Common myeloid progenitor, CD34-positive (primary cell): Measurements from ENCODE around the gene TTI1.
A peak's percentile ranks its signal among the peaks of the same experiment; 100 is the strongest.

Experiments used
- CTCF ChIA-PET: fragments of 350-600 bp; sonication (Branson Sonifier 250); formaldehyde crosslinking; loops from one replicate; lab custom pipeline; 2021; ENCODE audit warnings: antibody characterized with exemption; lab: Charles Lee
- POLR2A ChIA-PET: fragments of 350-600 bp; sonication (Branson Sonifier 250); formaldehyde crosslinking; loops from one replicate; lab custom pipeline; 2021; ENCODE audit warnings: antibody characterized with exemption; lab: Charles Lee
- DNase-seq, 3 donors: peaks; one replicate each; pipeline versions ENCODE4 v3.0.0 to v3.0.0-alpha.2; 2013
- H3K27ac ChIP-seq, 2 experiments: 1 replicate in 1 of 2; 2 replicates in 1 of 2; pipeline ENCODE4 v1.7.0; 2013; ENCODE audit warnings: inconsistent platforms in 2 of 2, low read length in 2 of 2, mild to moderate bottlenecking in 2 of 2, low read depth in 1 of 2, moderate library complexity in 1 of 2; ENCODE audit not compliant: severe bottlenecking in 2 of 2, insufficient read depth in 1 of 2, poor library complexity in 1 of 2
- H3K27me3 ChIP-seq, 5 experiments: replicated peaks in 2 of 5; 1 replicate in 3 of 5; 2 replicates in 2 of 5; pipeline versions ENCODE4 v1.6.1 to v1.7.0; 2013; ENCODE audit warnings: low read length in 4 of 5, mild to moderate bottlenecking in 2 of 5, moderate library complexity in 2 of 5, inconsistent platforms in 1 of 5; ENCODE audit not compliant: insufficient read depth in 5 of 5, control insufficient read depth in 4 of 5
- H3K36me3 ChIP-seq, 4 experiments: 1 replicate in 2 of 4; 2 replicates in 2 of 4; pipeline versions ENCODE4 v1.6.1 to v1.7.0; 2013; ENCODE audit warnings: low read length in 3 of 4, control low read depth in 1 of 4, mild to moderate bottlenecking in 1 of 4; ENCODE audit not compliant: control insufficient read depth in 4 of 4, insufficient read depth in 4 of 4
- H3K4me1 ChIP-seq, 4 experiments: 1 replicate in 3 of 4; 2 replicates in 1 of 4; pipeline versions ENCODE4 v1.6.1 to v1.7.1; 2013; ENCODE audit warnings: low read length in 3 of 4, mild to moderate bottlenecking in 3 of 4, control low read depth in 1 of 4, inconsistent platforms in 1 of 4, moderate library complexity in 1 of 4; ENCODE audit not compliant: control insufficient read depth in 4 of 4, insufficient read depth in 4 of 4; ENCODE audit errors: control extremely low read depth in 1 of 4
- H3K4me3 ChIP-seq, 7 experiments: 1 replicate in 4 of 7; 2 replicates in 3 of 7; pipeline versions ENCODE4 v1.5.1 to v1.7.0; 2013; ENCODE audit warnings: mild to moderate bottlenecking in 7 of 7, low read length in 6 of 7, moderate library complexity in 6 of 7, inconsistent platforms in 2 of 7, low read depth in 2 of 7, control low read depth in 1 of 7; ENCODE audit not compliant: insufficient read depth in 4 of 7, control insufficient read depth in 1 of 7; ENCODE audit errors: extremely low read depth in 1 of 7
- H3K9me3 ChIP-seq, 5 experiments: 1 replicate in 4 of 5; 2 replicates in 1 of 5; pipeline versions ENCODE4 v1.6.1 to v1.7.1; 2013; ENCODE audit warnings: low read length in 4 of 5, mild to moderate bottlenecking in 2 of 5, inconsistent platforms in 1 of 5, low read depth in 1 of 5, moderate library complexity in 1 of 5; ENCODE audit not compliant: control insufficient read depth in 4 of 5, insufficient read depth in 2 of 5; ENCODE audit errors: control extremely low read depth in 1 of 5
- WGBS: methylation state at CpG from one replicate; pipeline ENCODE4 v1.1.5; 2013; ENCODE audit not compliant: insufficient coverage; 5-methylcytosine and 5-hydroxymethylcytosine counted together

TTI1 gene

DNA sequence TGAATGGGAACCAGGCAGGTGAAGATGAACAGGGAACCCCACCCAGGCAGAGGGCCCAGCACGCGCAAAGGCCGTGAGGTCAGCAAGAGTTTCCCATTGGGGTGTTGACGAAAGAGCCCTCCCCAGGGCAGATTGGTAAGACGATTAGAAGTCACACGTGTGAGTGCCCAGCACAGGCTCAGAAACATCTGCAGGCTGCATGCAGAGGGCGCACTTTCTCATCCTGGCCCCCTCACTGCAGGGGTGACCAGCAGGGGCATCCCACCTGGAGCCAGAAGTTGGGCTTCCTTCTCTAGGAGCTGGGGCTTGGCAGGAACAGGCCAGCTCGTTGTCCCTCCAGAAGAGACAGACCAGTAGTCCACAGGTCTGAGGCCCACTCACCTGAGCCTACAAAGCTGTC lies 91.9 kb downstream of the TTI1 start:
- no peak overlapping the region for H3K4me3 ChIP-seq
- no peaks in the 10 kb centered on the region for H3K9me3 ChIP-seq
- DNase-seq, result peak in 2 of 3 donors; percentile 1 to 14
- POLR2A ChIA-PET, result no interaction called here
- H3K27me3 ChIP-seq, result no peaks in the 10 kb centered on the region
- 92% methylated on average over 8 of the region's 8 CpGs for WGBS
- H3K4me1 ChIP-seq, result no peaks in the 10 kb centered on the region
- H3K27ac ChIP-seq, result no peak overlapping the region
- CTCF ChIA-PET, result no interaction called here
- no peaks in the 10 kb centered on the region for H3K36me3 ChIP-seq

DNA sequence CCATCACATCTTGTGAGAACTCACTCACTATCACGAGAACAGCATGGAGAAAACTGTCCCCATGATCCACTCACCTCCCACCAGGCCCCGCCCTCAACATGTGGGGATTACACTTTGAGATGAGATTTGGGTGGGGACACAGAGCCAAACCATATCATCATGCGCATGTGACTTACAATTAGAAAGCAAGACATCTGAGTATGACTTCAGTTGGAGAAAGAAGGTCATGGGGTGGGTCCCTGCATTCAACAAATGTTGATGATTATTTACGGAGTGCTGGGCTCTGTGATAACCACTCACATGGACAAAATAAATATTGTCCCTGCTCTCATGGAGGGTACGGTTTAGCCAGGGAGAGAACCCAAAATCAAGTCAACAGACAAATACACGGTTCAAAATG lies 92.4 kb downstream of the TTI1 start:
- Histone ChIP-seq H3K4me3 (no peak overlapping the region), H3K27ac (no peak overlapping the region), H3K9me3 (no peaks in the 10 kb centered on the region), H3K36me3 (no peaks in the 10 kb centered on the region), H3K27me3 (no peaks in the 10 kb centered on the region), H3K4me1 (no peaks in the 10 kb centered on the region)
- 90% methylated on average over 4 of the region's 6 CpGs for WGBS
- no peak for DNase-seq
- ChIA-PET CTCF (no interaction called here), POLR2A (no interaction called here)

- Histone ChIP-seq H3K27me3 (no peaks in the 10 kb centered on the region), H3K4me3 (no peak overlapping the region), H3K4me1 (no peaks in the 10 kb centered on the region), H3K27ac (no peak overlapping the region), H3K36me3 (no peaks in the 10 kb centered on the region), H3K9me3 (no peaks in the 10 kb centered on the region)
- POLR2A ChIA-PET, result no interaction called here
- no peak for DNase-seq
- CTCF ChIA-PET, result no interaction called here
- 97% methylated on average over 21 of the region's 25 CpGs for WGBS
These were observed 93.3 kb downstream of the TTI1 start for GRCh38 chr20:37939701-37940560.

DNA sequence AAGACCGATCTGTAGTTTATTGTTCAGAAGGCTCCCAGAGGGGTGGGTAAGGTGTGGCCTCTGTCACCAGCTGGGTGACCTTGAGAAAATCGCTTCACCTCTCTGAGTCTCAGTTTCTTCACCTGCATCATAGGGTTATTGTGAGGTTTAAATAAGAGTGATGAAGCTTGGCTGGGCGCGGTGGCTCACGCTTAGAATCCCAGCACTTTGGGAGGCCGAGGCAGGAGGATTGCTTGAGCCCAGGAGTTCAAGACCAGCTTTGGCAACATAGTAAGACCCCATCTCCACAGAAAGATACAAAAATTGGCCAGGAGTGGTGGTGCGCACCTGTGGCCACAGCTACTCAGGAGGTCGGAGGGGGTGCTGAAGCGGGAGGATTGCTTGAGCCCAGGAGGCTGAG lies 94.3 kb downstream of the TTI1 start:
- Histone ChIP-seq H3K9me3 (no peaks in the 10 kb centered on the region), H3K4me3 (no peak overlapping the region), H3K36me3 (no peaks in the 10 kb centered on the region), H3K4me1 (no peaks in the 10 kb centered on the region), H3K27ac (no peak overlapping the region), H3K27me3 (no peaks in the 10 kb centered on the region)
- DNase-seq, result no peak
- POLR2A ChIA-PET, result interaction anchor here (0.5 kb wide), 1 partner anchor 107 kb away, joined by 5 read pairs; no protein-coding TSS in a partner anchor
- 100% methylated on average over 4 of the region's 9 CpGs for WGBS
- CTCF ChIA-PET, result no interaction called here

- no peaks in the 10 kb centered on the region for H3K9me3 ChIP-seq
- no peak overlapping the region for H3K4me3 ChIP-seq
- WGBS, result 96% methylated on average over 11 of the region's 12 CpGs
- H3K4me1 ChIP-seq, result no peaks in the 10 kb centered on the region
- ChIA-PET CTCF (no interaction called here), POLR2A (interaction anchor here (0.5 kb wide), 1 partner anchor 106 kb away, joined by 5 read pairs; no protein-coding TSS in a partner anchor)
- H3K27ac ChIP-seq, result no peak overlapping the region
- no peak for DNase-seq
- H3K27me3 ChIP-seq, result no peaks in the 10 kb centered on the region
- H3K36me3 ChIP-seq, result no peaks in the 10 kb centered on the region
These were observed 95.0 kb downstream of the TTI1 start for GRCh38 chr20:37938181-37938750.

- no peaks in the 10 kb centered on the region for H3K4me1 ChIP-seq
- WGBS, result 100% methylated on average over 1 of the region's 4 CpGs
- no peaks in the 10 kb centered on the region for H3K9me3 ChIP-seq
- H3K27me3 ChIP-seq, result peaks cover 0 to 2% (median 0%) of the 10 kb centered on the region in 5 experiments
- H3K4me3 ChIP-seq, result no peak overlapping the region
- DNase-seq, result no peak
- no peak overlapping the region for H3K27ac ChIP-seq
- no peaks in the 10 kb centered on the region for H3K36me3 ChIP-seq
- ChIA-PET CTCF (no interaction called here), POLR2A (no interaction called here)
These were observed 95.6 kb downstream of the TTI1 start for GRCh38 chr20:37937686-37938085.

DNA sequence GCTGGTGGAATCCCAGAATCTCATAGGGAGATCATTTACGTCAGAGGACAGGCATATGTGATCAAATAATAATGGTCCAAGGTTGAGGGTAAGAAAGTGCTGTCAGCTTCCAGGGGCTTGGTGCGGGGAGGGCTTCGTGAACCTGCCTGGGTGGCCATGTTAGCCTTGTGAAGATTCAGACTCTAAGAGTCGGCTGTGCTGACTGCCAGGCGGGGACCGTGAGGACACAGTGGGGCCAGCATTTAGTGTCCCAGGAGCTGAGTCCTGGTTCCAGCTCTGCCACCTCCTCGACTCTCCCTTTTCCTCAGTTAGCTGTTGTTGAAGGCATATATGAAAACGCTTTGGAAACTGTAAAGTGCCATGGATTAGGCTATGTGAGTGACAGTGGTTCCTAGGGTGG lies 96.8 kb downstream of the TTI1 start:
- no peaks in the 10 kb centered on the region for H3K9me3 ChIP-seq
- H3K27me3 ChIP-seq, result peaks cover 0 to 9% (median 0%) of the 10 kb centered on the region in 5 experiments
- no peak for DNase-seq
- H3K4me3 ChIP-seq, result no peak overlapping the region
- WGBS, result 97% methylated on average over 8 of the region's 8 CpGs
- H3K36me3 ChIP-seq, result no peaks in the 10 kb centered on the region
- no peaks in the 10 kb centered on the region for H3K4me1 ChIP-seq
- ChIA-PET POLR2A (no interaction called here), CTCF (no interaction called here)
- no peak overlapping the region for H3K27ac ChIP-seq
